Nephron (organoid): ENCODE data around the gene KIF23.
"Not testable (repeated sequence)": the region's sequence is repeated elsewhere in the genome, so short reads cannot be mapped to it uniquely, and the experiment has no call there.

Source experiments
- H3K27ac Mint-ChIP-seq, 3 experiments: 2 replicates each; pipeline ENCODE4 v1.8.0; 2020; ENCODE audit warnings: mixed read lengths in 3 of 3, mild to moderate bottlenecking in 2 of 3, moderate library complexity in 1 of 3
- H3K27me3 Mint-ChIP-seq: 2 replicates; pipeline ENCODE4 v1.8.0; 2021; ENCODE audit warnings: low read depth, mild to moderate bottlenecking, moderate library complexity, mixed read lengths
- H3K36me3 Mint-ChIP-seq: 2 replicates; pipeline ENCODE4 v1.8.0; 2020; ENCODE audit warnings: low read depth, mixed read lengths
- H3K4me1 Mint-ChIP-seq: 2 replicates; pipeline ENCODE4 v1.8.0; 2020; ENCODE audit warnings: mixed read lengths
- H3K4me3 Mint-ChIP-seq, 3 experiments: 2 replicates each; pipeline ENCODE4 v1.8.0; 2020; ENCODE audit warnings: mild to moderate bottlenecking in 3 of 3, mixed read lengths in 3 of 3, moderate library complexity in 2 of 3
- H3K9me3 Mint-ChIP-seq: 2 replicates; pipeline ENCODE4 v1.8.0; 2020; ENCODE audit warnings: mixed read lengths
- CTCF ChIP-seq, 3 experiments: fragments of 200-600 bp; sonication (generic); IDR thresholded peaks; one replicate each; pipeline ENCODE4 v1.5.0; 2021; ENCODE audit warnings: antibody characterized with exemption in 3 of 3; ENCODE audit not compliant: unreplicated experiment in 3 of 3

The KIF23 gene

GRCh38 chr15:69444686-69445085 is 30.5 kb downstream of the KIF23 start:
- no peak overlapping the region for H3K27ac Mint-ChIP-seq
- TF ChIP-seq CTCF (IDR thresholded peaks at IDR 0.05; ENCODE audit: unreplicated experiment in 3 of 3): no peak
- H3K9me3 Mint-ChIP-seq: no peaks in the 10 kb centered on the region
- H3K36me3 Mint-ChIP-seq: peaks cover 38% of the 10 kb centered on the region
- no peak overlapping the region for H3K4me3 Mint-ChIP-seq
- H3K27me3 Mint-ChIP-seq: no peaks in the 10 kb centered on the region
- no peaks in the 10 kb centered on the region for H3K4me1 Mint-ChIP-seq

DNA sequence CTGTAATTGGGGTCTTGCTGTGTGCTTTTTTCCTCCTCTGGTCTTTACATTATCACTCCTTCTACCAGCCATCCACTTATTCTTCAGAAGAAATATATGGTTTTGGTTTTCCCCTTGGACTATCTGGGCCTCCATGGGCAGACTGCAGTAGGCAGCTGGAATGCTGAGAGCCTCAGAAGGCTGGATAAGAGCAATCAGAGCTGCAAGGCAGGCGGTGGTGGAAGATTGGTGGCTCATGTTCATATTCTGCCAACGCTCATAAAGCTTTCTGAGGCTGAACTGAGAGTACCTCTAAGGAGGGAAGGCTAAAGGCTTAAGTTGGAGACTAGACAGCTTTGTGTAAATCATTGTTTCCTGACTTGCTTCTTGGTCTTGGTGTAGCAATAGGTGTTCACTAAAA is 32.8 kb downstream of the KIF23 start:
- Mint-ChIP-seq H3K27me3 (no peaks in the 10 kb centered on the region), H3K4me1 (no peaks in the 10 kb centered on the region), H3K4me3 (no peak overlapping the region), H3K9me3 (no peaks in the 10 kb centered on the region), H3K36me3 (peaks cover 29% of the 10 kb centered on the region), H3K27ac (no peak overlapping the region)
- no peak for TF ChIP-seq CTCF (IDR thresholded peaks at IDR 0.05; ENCODE audit: unreplicated experiment in 3 of 3)

- H3K4me1 Mint-ChIP-seq: peaks cover 24% of the 10 kb centered on the region
- not testable (repeated sequence) for H3K27ac Mint-ChIP-seq
Observed at GRCh38 chr15:69450221-69450620, 36.1 kb downstream of the KIF23 start.

DNA sequence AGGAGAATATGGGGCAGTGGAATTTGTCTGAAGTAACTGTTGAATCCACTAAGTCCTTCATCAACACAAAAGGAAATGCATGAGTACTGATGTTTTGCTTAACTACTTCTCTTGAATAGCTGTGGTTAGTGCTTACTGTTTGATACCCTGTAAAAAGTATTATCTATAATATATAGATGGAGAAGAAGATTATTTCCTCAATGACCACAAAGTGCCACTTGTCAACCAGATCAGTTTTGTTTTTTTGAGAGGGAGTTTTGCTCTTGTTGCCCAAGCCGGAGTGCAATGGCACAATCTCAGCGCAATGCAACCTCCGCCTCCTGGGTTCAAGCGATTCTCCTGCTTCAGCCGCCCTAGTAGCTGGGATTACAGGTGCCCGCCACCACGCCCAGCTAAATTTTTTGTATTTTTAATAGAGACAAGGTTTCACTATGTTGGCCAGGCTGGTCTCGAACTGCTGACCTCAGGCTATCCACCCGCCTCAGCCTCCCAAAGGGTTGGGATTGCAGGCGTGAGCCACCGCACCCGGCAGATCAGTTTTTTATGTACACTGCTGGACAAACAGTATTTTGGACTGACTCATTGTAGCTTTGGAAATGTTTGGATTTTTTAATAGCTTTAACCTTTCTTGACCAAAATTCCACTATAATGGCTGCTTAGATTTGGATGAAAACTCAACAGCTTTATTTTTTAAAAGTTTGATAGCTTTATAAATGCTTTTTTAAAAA is 37.0 kb downstream of the KIF23 start:
- no peaks in the 10 kb centered on the region for H3K27me3 Mint-ChIP-seq
- H3K36me3 Mint-ChIP-seq: peaks cover 33% of the 10 kb centered on the region
- peak overlapping the region; percentile 93 to 100 (median 99) for H3K27ac Mint-ChIP-seq

More at GRCh38 chr15:69450221-69450620, 36.1 kb downstream of the KIF23 start:
- H3K36me3 Mint-ChIP-seq: peaks cover 32% of the 10 kb centered on the region
- H3K4me3 Mint-ChIP-seq: peak overlapping the region in 1 of 3 experiments; percentile 26
- H3K27me3 Mint-ChIP-seq, H3K9me3 Mint-ChIP-seq: not testable (repeated sequence)

DNA sequence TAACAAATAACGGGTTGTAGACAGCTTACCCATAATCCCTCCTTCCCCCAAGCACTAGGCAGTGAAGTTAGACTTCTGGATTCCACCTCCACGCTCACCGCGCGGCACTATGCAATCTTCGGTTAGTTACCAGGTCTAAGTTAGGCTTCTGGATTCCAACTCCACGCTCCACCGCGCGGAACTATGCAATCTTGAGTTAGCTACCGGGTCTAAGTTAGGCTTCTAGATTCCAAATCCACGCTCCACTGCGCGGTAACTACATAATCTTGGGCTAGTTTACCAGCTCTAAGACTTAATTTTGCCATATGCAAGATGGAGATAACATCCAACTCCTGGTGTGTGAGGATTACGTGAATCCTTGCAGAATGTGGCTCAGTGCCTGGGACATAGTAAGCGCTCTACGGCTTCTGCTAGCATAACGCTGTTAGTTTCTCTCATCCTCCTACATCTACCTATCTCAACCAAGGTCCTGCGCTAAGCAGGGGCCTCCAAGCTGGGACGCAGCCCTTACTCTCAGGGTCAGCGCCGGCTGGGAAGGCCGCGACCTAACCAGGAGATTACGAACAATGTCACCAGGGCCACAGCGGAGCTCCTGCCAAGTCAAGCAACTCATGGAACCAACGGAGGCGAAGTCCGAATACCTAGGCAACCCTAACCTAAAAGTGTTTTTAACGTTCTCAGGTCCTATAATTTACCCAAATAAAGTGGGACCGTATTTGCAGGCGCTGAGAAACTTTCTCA is 38.0 kb downstream of the KIF23 start:
- H3K4me3 Mint-ChIP-seq: peak overlapping the region; percentile 93 to 98 (median 96)
- H3K27me3 Mint-ChIP-seq: no peaks in the 10 kb centered on the region
- no peaks in the 10 kb centered on the region for H3K9me3 Mint-ChIP-seq
- peaks cover 35% of the 10 kb centered on the region for H3K36me3 Mint-ChIP-seq
- peaks cover 33% of the 10 kb centered on the region for H3K4me1 Mint-ChIP-seq
- no peak for TF ChIP-seq CTCF (IDR thresholded peaks at IDR 0.05; ENCODE audit: unreplicated experiment in 3 of 3)
- H3K27ac Mint-ChIP-seq: peak overlapping the region; percentile 93 to 100 (median 99)

More for the DNA sequence above, 37.0 kb downstream of the KIF23 start:
- H3K9me3 Mint-ChIP-seq: no peaks in the 10 kb centered on the region
- peak overlapping the region; percentile 93 to 98 (median 96) for H3K4me3 Mint-ChIP-seq
- no peak for TF ChIP-seq CTCF (IDR thresholded peaks at IDR 0.05; ENCODE audit: unreplicated experiment in 3 of 3)
- peaks cover 30% of the 10 kb centered on the region for H3K4me1 Mint-ChIP-seq

DNA sequence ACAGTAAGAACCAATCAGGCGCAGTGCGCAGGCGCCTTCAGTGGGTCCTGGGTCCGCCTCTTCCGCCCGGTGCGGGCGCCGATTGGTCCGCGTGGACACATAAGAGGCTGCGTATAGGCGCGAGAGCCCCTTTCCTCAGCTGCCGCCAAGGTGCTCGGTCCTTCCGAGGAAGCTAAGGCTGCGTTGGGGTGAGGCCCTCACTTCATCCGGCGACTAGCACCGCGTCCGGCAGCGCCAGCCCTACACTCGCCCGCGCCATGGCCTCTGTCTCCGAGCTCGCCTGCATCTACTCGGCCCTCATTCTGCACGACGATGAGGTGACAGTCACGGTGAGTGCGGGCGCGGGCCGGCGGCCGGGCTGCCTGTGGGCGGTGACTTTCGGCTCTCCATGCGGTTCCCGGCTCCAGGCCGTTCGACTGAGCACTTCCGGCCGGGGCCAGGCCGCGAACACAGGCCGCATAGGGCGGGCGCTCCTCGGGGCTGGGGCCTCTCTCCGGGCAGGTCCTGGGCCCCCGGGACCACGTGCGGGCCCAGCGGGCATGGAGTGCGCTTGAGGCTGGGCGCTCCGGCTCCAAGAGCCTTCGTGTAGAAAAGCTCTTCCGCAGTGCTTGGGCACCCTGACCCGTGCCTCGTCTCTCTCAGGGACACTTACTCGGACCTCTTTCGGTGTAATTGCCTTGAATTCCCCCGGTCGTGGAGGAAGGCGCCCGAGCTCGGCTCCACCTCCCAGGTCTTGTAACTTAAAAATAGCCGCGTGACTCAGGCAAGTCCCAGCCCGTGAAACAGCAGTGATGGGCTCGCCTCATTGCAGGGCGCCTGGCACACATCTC is 38.8 kb downstream of the KIF23 start, which contains the start of gene RPLP1:
Gene RPLP1, plus strand, starts transcription at position 127 of the 830 bp plus-strand sequence. Its CDS starts 131 bp downstream, at position 258.
- H3K27me3 Mint-ChIP-seq: no peaks in the 10 kb centered on the region

More for the DNA sequence above, 38.8 kb downstream of the KIF23 start, which contains the start of gene RPLP1:
- peak within 1 kb of the TSS; percentile 93 to 98 (median 96) for H3K4me3 Mint-ChIP-seq
- H3K36me3 Mint-ChIP-seq: peaks cover 41% of the 10 kb centered on the region
- no peaks in the 10 kb centered on the region for H3K9me3 Mint-ChIP-seq
- peaks cover 33% of the 10 kb centered on the region for H3K4me1 Mint-ChIP-seq
- TF ChIP-seq CTCF (IDR thresholded peaks at IDR 0.05; ENCODE audit: unreplicated experiment in 3 of 3): no peak
- H3K27ac Mint-ChIP-seq: peak within 1 kb of the TSS; percentile 93 to 100 (median 99)
